IMR-90 (cell line): ENCODE data around the gene PRSS8. TPM values are rescaled to one million over a fixed set of nuclear protein-coding genes. Genes with fewer than 3 reads are reported as not detected.

ENCODE experiments used
- ATAC-seq: fragments of 200-7000 bp; cut with Tn5 transposase; 2 replicates; pipeline ENCODE4 v1.9.1; 2020; ENCODE audit warnings: low read depth, mild to moderate bottlenecking, moderate library complexity
- BruUV-seq: library from RNA; stranded (reverse); fragments of 400-500 nt; replicated peaks from 2 replicates; lab custom pipeline; 2021; lab: Mats Ljungman, UMichigan
- CTCF ChIA-PET: fragments of 300-600 bp; formaldehyde crosslinking; extraction: SDS; loops from one replicate; lab custom pipeline; 2021; ENCODE audit warnings: antibody characterized with exemption; lab: Yijun Ruan, JAX
- POLR2A ChIA-PET: fragments of 300-600 bp; sonication (Branson Sonifier 250); formaldehyde crosslinking; loops from one replicate; lab custom pipeline; 2022; ENCODE audit warnings: antibody characterized with exemption; ENCODE audit not compliant: unreplicated experiment; lab: Charles Lee
- DNase-seq: peaks from one replicate; pipeline ENCODE4 v3.0.0; 2013
- H2AFZ ChIP-seq: replicated peaks from 2 replicates; pipeline ENCODE3; 2013; ENCODE audit warnings: low read length, mild to moderate bottlenecking; ENCODE audit not compliant: poor library complexity
- H2AK5ac ChIP-seq: 2 replicates; pipeline ENCODE4 v1.6.1; 2013; ENCODE audit warnings: low read depth, low read length, inconsistent platforms
- H2AK9ac ChIP-seq: replicated peaks from 2 replicates; pipeline ENCODE3; 2013; ENCODE audit warnings: mild to moderate bottlenecking, low read depth, low read length, moderate library complexity; ENCODE audit not compliant: poor library complexity
- H2BK120ac ChIP-seq: 2 replicates; pipeline ENCODE4 v1.6.1; 2013; ENCODE audit warnings: low read depth, low read length, inconsistent platforms
- H2BK15ac ChIP-seq: 3 replicates; pipeline ENCODE4 v1.6.1; 2013; ENCODE audit warnings: low read depth, low read length, inconsistent platforms
- H2BK20ac ChIP-seq: 2 replicates; pipeline ENCODE4 v1.6.1; 2013; ENCODE audit warnings: low read depth, mild to moderate bottlenecking, inconsistent platforms, low read length, moderate library complexity
- H2BK5ac ChIP-seq: 2 replicates; pipeline ENCODE4 v1.6.1; 2013; ENCODE audit warnings: mild to moderate bottlenecking, low read depth, low read length, inconsistent platforms; ENCODE audit not compliant: poor library complexity, severe bottlenecking
- H3K14ac ChIP-seq: replicated peaks from 2 replicates; pipeline ENCODE4 v1.6.1; 2013; ENCODE audit warnings: low read depth, low read length, inconsistent platforms
- H3K18ac ChIP-seq: 2 replicates; pipeline ENCODE4 v1.6.1; 2013; ENCODE audit warnings: low read depth, low read length, control low read depth
- H3K23ac ChIP-seq: 2 replicates; pipeline ENCODE4 v1.6.1; 2013; ENCODE audit warnings: low read depth, low read length, inconsistent platforms
- H3K27ac ChIP-seq: 2 replicates; pipeline ENCODE4 v1.5.1; 2013; ENCODE audit warnings: mild to moderate bottlenecking, control low read depth, low read length; ENCODE audit not compliant: insufficient read depth
- H3K27me3 ChIP-seq: 2 replicates; pipeline ENCODE4 v1.6.1; 2013; ENCODE audit warnings: low read length; ENCODE audit not compliant: control insufficient read depth, insufficient read depth
- H3K36me3 ChIP-seq: 2 replicates; pipeline ENCODE4 v1.6.1; 2013; ENCODE audit warnings: low read length, mixed read lengths; ENCODE audit not compliant: control insufficient read depth, insufficient read depth
- H3K4ac ChIP-seq: 2 replicates; pipeline ENCODE4 v1.6.1; 2013; ENCODE audit warnings: low read depth, low read length, inconsistent platforms
- H3K4me1 ChIP-seq: 2 replicates; pipeline ENCODE4 v1.6.1; 2013; ENCODE audit warnings: low read length, mixed read lengths; ENCODE audit not compliant: control insufficient read depth, insufficient read depth
- H3K4me2 ChIP-seq: 2 replicates; pipeline ENCODE4 v1.6.1; 2013; ENCODE audit warnings: low read depth, mild to moderate bottlenecking, control low read depth, low read length, moderate library complexity
- H3K4me3 ChIP-seq: 2 replicates; pipeline ENCODE4 v1.5.1; 2013; ENCODE audit warnings: low read depth, mild to moderate bottlenecking, control low read depth, low read length, moderate library complexity; ENCODE audit not compliant: insufficient read depth
- H3K56ac ChIP-seq: 2 replicates; pipeline ENCODE4 v1.6.1; 2013; ENCODE audit warnings: low read length, inconsistent platforms; ENCODE audit not compliant: insufficient read depth; ENCODE audit errors: extremely low read depth
- H3K79me1 ChIP-seq, 2 experiments: 2 replicates each; pipeline ENCODE4 v1.6.1; 2013; ENCODE audit warnings: low read length in 2 of 2, inconsistent platforms in 1 of 2, low read depth in 1 of 2
- H3K9ac ChIP-seq: 2 replicates; pipeline ENCODE4 v1.6.1; 2013; ENCODE audit warnings: low read depth, low read length, control low read depth
- H3K9me1 ChIP-seq: 2 replicates; pipeline ENCODE4 v1.6.1; 2013; ENCODE audit warnings: low read length, inconsistent platforms; ENCODE audit not compliant: insufficient read depth
- H3K9me3 ChIP-seq: 2 replicates; pipeline ENCODE4 v1.6.1; 2013; ENCODE audit warnings: low read length; ENCODE audit not compliant: control insufficient read depth, insufficient read depth
- H4K20me1 ChIP-seq: 2 replicates; pipeline ENCODE4 v1.6.1; 2013; ENCODE audit warnings: low read length, inconsistent platforms; ENCODE audit not compliant: insufficient read depth
- H4K5ac ChIP-seq: 2 replicates; pipeline ENCODE4 v1.6.1; 2013; ENCODE audit warnings: mild to moderate bottlenecking, low read depth, low read length, control low read depth
- H4K8ac ChIP-seq, 2 experiments: 2 replicates each; pipeline ENCODE4 v1.6.1; 2013; ENCODE audit warnings: low read depth in 2 of 2, low read length in 2 of 2, control low read depth in 1 of 2, inconsistent platforms in 1 of 2
- H4K91ac ChIP-seq: 2 replicates; pipeline ENCODE4 v1.6.1; 2013; ENCODE audit warnings: low read depth, low read length, inconsistent platforms; ENCODE audit not compliant: insufficient read depth
- BHLHE40 ChIP-seq: fragments of 150-350 bp; IDR thresholded peaks from 2 replicates; pipeline ENCODE4 v1.6.1; 2016; ENCODE audit warnings: mild to moderate bottlenecking, low read depth, low read length
- NFE2L2 ChIP-seq: fragments of 150-350 bp; IDR thresholded peaks from 2 replicates; pipeline ENCODE4 v1.6.1; 2016; ENCODE audit warnings: low read depth, mild to moderate bottlenecking, low read length
- POLR2A ChIP-seq: IDR thresholded peaks from 2 replicates; pipeline ENCODE4 v1.6.1; 2012; ENCODE audit warnings: mild to moderate bottlenecking, low read depth, low read length
- RAD21 ChIP-seq: IDR thresholded peaks from 2 replicates; pipeline ENCODE4 v1.6.1; 2012; ENCODE audit warnings: low read length, improper control_type of control experiment
- RCOR1 ChIP-seq: IDR thresholded peaks from 2 replicates; pipeline ENCODE4 v1.6.1; 2012; ENCODE audit warnings: mild to moderate bottlenecking, low read length, improper control_type of control experiment; ENCODE audit not compliant: insufficient replicate concordance
- RFX5 ChIP-seq: IDR thresholded peaks from 2 replicates; pipeline ENCODE4 v1.8.0; 2012; ENCODE audit warnings: low read depth, mild to moderate bottlenecking, low read length, moderate library complexity
- WGBS, 2 experiments: methylation state at CpG; one replicate each; pipeline versions ENCODE4 v1.1.5 to v1.1.7; 2013; ENCODE audit warnings: missing lambda C conversion rate in 2 of 2; ENCODE audit not compliant: insufficient read length in 1 of 2; ENCODE audit errors: extremely low coverage in 2 of 2; 5-methylcytosine and 5-hydroxymethylcytosine counted together
- dilution Hi-C: fragments of 300-500 bp; cut with HindIII; formaldehyde crosslinking; loops from one replicate; pipeline ENCODE4 v1.14.3; 2018; ENCODE audit warnings: low sequenced_read_pairs; ENCODE audit not compliant: unreplicated experiment
- in situ Hi-C: fragments of 300-500 bp; cut with MboI; formaldehyde crosslinking; loops from 3 replicates; pipeline ENCODE4 v1.14.3; 2019; ENCODE audit warnings: low sequenced_read_pairs, inconsistent platforms, mixed read lengths
- intact Hi-C: fragments of 100-400 bp; cut with micrococcal nuclease; formaldehyde crosslinking; loops from 2 replicates; pipeline ENCODE4 v1.10.0; 2022
- polyA plus RNA-seq, 3 experiments: library from polyadenylated mRNA; depleted of rRNA; stranded (reverse); fragments of >200 nt; gene quantifications; 2 replicates each; pipeline ENCODE4 v1.2.3, GENCODE V29; 2012; ENCODE audit warnings: low replicate concordance in 1 of 3
- total RNA-seq: library from RNA; depleted of rRNA; stranded (reverse); fragments of >200 nt; gene quantifications from 2 replicates; pipeline ENCODE4 v1.2.3, GENCODE V29; 2012
- TF ChIP-seq, protein P1 (sequence below): conservative IDR thresholded peaks from 2 replicates; pipeline ENCODE4 v1.5.1; 2012; ENCODE audit warnings: mild to moderate bottlenecking, low read depth, low read length, improper control_type of control experiment

PRSS8 gene
- total and polyA plus RNA-seq, 2 of the 4 experiments (the other 2 are of a cell fraction), result not detected

DNA sequence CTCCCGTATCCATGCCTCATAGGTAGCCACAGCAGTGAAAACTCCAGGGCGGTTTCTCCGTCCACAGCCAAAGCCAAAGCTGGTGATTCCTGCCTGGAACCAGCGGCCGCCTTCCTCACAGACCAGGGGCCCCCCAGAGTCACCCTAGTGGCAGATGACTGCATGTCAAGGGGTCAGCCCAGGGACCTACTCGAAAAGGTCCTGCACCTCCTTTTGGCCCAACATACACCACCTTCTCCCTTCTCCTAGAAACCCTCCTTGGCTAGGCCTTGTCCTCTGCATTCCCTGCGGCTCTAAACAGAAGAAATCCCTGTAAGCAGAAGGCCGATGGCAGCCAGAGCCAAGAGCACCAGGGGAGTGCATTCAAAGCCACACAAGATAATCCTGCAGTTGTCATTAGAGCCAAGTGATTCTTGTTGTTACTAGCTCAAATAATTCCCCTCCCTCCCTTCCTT lies 8.2 kb upstream of the PRSS8 start:
- Histone ChIP-seq H4K91ac (no peak overlapping the region), H2BK120ac (no peak overlapping the region), H3K9ac (no peak overlapping the region), H3K79me1 (peaks cover 0 to 4% of the 10 kb centered on the region in 2 experiments; a peak in 1 of 4 replicates), H3K14ac (no peak overlapping the region), H3K27ac (no peak overlapping the region), H2AK9ac (no peak overlapping the region), H2BK15ac (no peak overlapping the region), H4K5ac (no peak overlapping the region), H2AK5ac (no peak overlapping the region), H3K4ac (no peak overlapping the region), H2AFZ (no peak overlapping the region), H3K56ac (no peak overlapping the region), H3K4me1 (peaks cover 12% of the 10 kb centered on the region), H2BK20ac (no peak overlapping the region), H2BK5ac (no peak overlapping the region), H4K8ac (no peak overlapping the region), H3K36me3 (no peaks in the 10 kb centered on the region), H3K27me3 (peaks cover 23% of the 10 kb centered on the region), H3K4me3 (no peak overlapping the region), H3K4me2 (no peak overlapping the region), H4K20me1 (no peaks in the 10 kb centered on the region; the same call in 1 of the 2 replicates), H3K18ac (no peak overlapping the region), H3K23ac (no peak overlapping the region), H3K9me3 (no peaks in the 10 kb centered on the region), H3K9me1 (0 out of 2 replicates have a peak, but pooled peaks cover 4% of the 10 kb centered on the region)
- dilution Hi-C loops (no loop called here), intact Hi-C loops (loop anchor here (2.0 kb wide), 1 partner anchor 27 kb away; the partner anchor contains the start of gene KAT8), in situ Hi-C loops (no loop called here)
- ATAC-seq (no peak), DNase-seq (no peak)
- ChIA-PET CTCF (interaction anchor here (0.6 to 2.2 kb wide), 2 partner anchors 14 to 237 kb away, joined by 3 to 13 read pairs; no protein-coding TSS in a partner anchor), POLR2A (no interaction called here)
- TF ChIP-seq RAD21, result no peak
- no peak for TF ChIP-seq POLR2A
- TF ChIP-seq RFX5, result no peak
- no peak for TF ChIP-seq BHLHE40
- TF ChIP-seq, protein P1, sequence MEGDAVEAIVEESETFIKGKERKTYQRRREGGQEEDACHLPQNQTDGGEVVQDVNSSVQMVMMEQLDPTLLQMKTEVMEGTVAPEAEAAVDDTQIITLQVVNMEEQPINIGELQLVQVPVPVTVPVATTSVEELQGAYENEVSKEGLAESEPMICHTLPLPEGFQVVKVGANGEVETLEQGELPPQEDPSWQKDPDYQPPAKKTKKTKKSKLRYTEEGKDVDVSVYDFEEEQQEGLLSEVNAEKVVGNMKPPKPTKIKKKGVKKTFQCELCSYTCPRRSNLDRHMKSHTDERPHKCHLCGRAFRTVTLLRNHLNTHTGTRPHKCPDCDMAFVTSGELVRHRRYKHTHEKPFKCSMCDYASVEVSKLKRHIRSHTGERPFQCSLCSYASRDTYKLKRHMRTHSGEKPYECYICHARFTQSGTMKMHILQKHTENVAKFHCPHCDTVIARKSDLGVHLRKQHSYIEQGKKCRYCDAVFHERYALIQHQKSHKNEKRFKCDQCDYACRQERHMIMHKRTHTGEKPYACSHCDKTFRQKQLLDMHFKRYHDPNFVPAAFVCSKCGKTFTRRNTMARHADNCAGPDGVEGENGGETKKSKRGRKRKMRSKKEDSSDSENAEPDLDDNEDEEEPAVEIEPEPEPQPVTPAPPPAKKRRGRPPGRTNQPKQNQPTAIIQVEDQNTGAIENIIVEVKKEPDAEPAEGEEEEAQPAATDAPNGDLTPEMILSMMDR, result no peak
- TF ChIP-seq NFE2L2, result no peak
- no peak for TF ChIP-seq RCOR1
- no TSS peak for BruUV-seq
- 90% methylated on average over 5 of the region's 8 CpGs; no CpG with 5 or more reads in 1 of the 2 experiments for WGBS, 2 experiments
